Suprapubic skin (tissue), 4 donors: ENCODE results near the gene CACNA1E. TPM values are rescaled to one million over a fixed set of nuclear protein-coding genes. Genes with fewer than 3 reads are reported as not detected.

Source experiments
- DNase-seq, 2 donors: peaks; one replicate each; pipeline ENCODE4 v3.0.0-alpha.2; 2019; ENCODE audit warnings: low spot score in 2 of 2
- H3K27ac ChIP-seq: fragments of 200-600 bp; sonication (generic); one replicate; pipeline ENCODE4 v1.5.1; 2019
- H3K27me3 ChIP-seq: fragments of 200-600 bp; sonication (generic); one replicate; pipeline ENCODE4 v1.5.1; 2019
- H3K36me3 ChIP-seq: fragments of 200-600 bp; sonication (generic); one replicate; pipeline ENCODE4 v1.5.1; 2019
- H3K4me1 ChIP-seq: fragments of 200-600 bp; sonication (generic); one replicate; pipeline ENCODE4 v1.5.1; 2019
- H3K4me3 ChIP-seq: fragments of 200-600 bp; sonication (generic); one replicate; pipeline ENCODE4 v1.5.1; 2019; ENCODE audit warnings: mild to moderate bottlenecking
- H3K9me3 ChIP-seq: fragments of 200-600 bp; sonication (generic); one replicate; pipeline ENCODE4 v1.5.1; 2019
- EP300 ChIP-seq: sonication (generic); formaldehyde crosslinking; IDR thresholded peaks from one replicate; pipeline ENCODE4 v1.6.1; 2017; ENCODE audit warnings: antibody characterized with exemption
- POLR2A ChIP-seq, 2 donors: fragments of 450-650 bp; IDR thresholded peaks; one replicate each; pipeline ENCODE4 v1.6.1; 2017; ENCODE audit warnings: antibody characterized with exemption in 2 of 2, mild to moderate bottlenecking in 2 of 2, moderate library complexity in 2 of 2
- POLR2AphosphoS5 ChIP-seq, 3 donors: sonication (generic); formaldehyde crosslinking; IDR thresholded peaks; one replicate each; pipeline ENCODE4 v1.6.1; 2017; ENCODE audit warnings: antibody characterized with exemption in 3 of 3
- WGBS: methylation state at CpG from one replicate; pipeline ENCODE4 v1.1.5; 2018; 5-methylcytosine and 5-hydroxymethylcytosine counted together
- total RNA-seq, 4 donors: library from RNA; depleted of rRNA; stranded (reverse); fragments of >200 nt; gene quantifications; one replicate each; pipeline ENCODE4 v1.1.0, GENCODE V29; 2016
- TF ChIP-seq, protein P1 (sequence below), 2 donors: fragments of 200-600 bp in 1 of 2; fragments of 450-650 bp in 1 of 2; sonication (generic) in 1 of 2; IDR thresholded peaks; one replicate each; pipeline ENCODE4 v1.5.1; 2016 to 2019; ENCODE audit warnings: antibody characterized with exemption in 2 of 2, mild to moderate bottlenecking in 1 of 2, moderate library complexity in 1 of 2

Gene CACNA1E
- total RNA-seq, 4 donors from 2014 or later = not detected

DNA sequence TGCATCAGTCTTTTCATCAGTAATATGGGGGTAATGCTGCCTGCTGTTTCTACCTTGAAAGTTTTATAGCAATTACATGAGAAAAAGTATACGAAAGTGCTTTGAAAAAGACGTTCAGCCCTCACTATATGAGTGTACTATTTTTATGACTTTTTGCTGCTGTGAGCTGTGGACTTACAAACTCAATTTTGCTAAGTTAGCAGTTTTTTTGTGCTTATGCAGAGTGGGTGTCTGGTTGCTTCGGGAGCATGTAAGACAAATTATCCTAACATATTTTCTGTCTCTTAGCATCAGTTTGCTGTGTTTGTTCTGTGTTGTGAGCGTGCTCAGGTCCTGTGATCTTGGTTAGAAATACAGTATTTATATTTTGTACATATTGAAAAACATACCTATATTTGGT is 109.7 kb downstream of the CACNA1E start:
- Histone ChIP-seq H3K27me3 (no peaks in the 10 kb centered on the region), H3K4me3 (no peak overlapping the region), H3K4me1 (no peaks in the 10 kb centered on the region), H3K27ac (no peak overlapping the region), H3K36me3 (no peaks in the 10 kb centered on the region), H3K9me3 (no peaks in the 10 kb centered on the region)
- 75% methylated on average over 4 of the region's 4 CpGs for WGBS
- no peak for TF ChIP-seq POLR2AphosphoS5 (IDR thresholded peaks at IDR 0.05)
- no peak for TF ChIP-seq POLR2A (IDR thresholded peaks at IDR 0.05)
- TF ChIP-seq EP300 = no peak
- TF ChIP-seq, protein P1, sequence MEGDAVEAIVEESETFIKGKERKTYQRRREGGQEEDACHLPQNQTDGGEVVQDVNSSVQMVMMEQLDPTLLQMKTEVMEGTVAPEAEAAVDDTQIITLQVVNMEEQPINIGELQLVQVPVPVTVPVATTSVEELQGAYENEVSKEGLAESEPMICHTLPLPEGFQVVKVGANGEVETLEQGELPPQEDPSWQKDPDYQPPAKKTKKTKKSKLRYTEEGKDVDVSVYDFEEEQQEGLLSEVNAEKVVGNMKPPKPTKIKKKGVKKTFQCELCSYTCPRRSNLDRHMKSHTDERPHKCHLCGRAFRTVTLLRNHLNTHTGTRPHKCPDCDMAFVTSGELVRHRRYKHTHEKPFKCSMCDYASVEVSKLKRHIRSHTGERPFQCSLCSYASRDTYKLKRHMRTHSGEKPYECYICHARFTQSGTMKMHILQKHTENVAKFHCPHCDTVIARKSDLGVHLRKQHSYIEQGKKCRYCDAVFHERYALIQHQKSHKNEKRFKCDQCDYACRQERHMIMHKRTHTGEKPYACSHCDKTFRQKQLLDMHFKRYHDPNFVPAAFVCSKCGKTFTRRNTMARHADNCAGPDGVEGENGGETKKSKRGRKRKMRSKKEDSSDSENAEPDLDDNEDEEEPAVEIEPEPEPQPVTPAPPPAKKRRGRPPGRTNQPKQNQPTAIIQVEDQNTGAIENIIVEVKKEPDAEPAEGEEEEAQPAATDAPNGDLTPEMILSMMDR (IDR thresholded peaks at IDR 0.05) = no peak
- DNase-seq = no peak

DNA sequence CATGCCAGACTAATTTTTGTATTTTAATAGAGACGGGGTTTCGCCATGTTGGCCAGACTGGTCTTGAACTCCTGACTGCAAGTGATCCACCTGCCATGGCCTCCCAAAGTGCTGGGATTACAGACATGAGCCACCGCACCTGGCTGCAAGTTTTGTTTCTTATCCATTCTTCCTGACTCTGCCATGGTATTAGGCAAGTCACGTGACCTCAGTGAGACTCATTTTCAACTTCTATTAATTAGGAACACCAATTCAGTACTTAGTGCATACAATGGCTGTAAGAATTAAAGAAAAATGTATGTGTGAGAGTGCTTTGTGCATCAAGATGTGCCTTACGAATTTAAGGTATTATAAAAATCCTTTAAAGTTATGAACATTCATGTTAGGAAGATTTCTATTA is 111.2 kb downstream of the CACNA1E start:
- Histone ChIP-seq H3K36me3 (no peaks in the 10 kb centered on the region), H3K27me3 (no peaks in the 10 kb centered on the region), H3K4me1 (no peaks in the 10 kb centered on the region), H3K4me3 (no peak overlapping the region), H3K27ac (no peak overlapping the region), H3K9me3 (no peaks in the 10 kb centered on the region)
- TF ChIP-seq EP300 = no peak
- no peak for TF ChIP-seq POLR2A (IDR thresholded peaks at IDR 0.05)
- no peak for DNase-seq
- WGBS = 86% methylated on average over 5 of the region's 5 CpGs

DNA sequence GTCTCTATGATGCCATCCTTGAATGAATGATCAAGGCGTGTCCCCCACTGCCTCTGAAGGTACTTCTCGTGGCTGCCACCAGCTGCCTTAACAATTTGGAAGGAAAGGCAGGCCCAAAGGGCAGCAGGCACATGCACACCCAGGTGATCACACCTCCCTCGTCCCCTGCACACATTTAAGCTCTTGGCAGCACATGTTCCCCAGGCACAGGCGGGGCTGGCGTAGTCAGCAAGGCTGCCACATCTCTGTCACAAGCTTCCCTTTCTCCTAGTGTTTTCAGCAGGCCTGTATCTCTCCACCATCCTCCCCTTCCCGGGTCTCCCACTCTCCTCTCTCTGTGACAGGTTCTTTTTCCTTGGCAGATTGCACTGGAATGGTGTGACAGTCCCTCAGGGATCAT is 111.9 kb downstream of the CACNA1E start:
- 79% methylated on average over 6 of the region's 6 CpGs for WGBS
- TF ChIP-seq POLR2AphosphoS5 (IDR thresholded peaks at IDR 0.05) (no peak), EP300 (no peak), POLR2A (IDR thresholded peaks at IDR 0.05) (no peak)
- TF ChIP-seq, protein P1 (IDR thresholded peaks at IDR 0.05) = no peak

DNA sequence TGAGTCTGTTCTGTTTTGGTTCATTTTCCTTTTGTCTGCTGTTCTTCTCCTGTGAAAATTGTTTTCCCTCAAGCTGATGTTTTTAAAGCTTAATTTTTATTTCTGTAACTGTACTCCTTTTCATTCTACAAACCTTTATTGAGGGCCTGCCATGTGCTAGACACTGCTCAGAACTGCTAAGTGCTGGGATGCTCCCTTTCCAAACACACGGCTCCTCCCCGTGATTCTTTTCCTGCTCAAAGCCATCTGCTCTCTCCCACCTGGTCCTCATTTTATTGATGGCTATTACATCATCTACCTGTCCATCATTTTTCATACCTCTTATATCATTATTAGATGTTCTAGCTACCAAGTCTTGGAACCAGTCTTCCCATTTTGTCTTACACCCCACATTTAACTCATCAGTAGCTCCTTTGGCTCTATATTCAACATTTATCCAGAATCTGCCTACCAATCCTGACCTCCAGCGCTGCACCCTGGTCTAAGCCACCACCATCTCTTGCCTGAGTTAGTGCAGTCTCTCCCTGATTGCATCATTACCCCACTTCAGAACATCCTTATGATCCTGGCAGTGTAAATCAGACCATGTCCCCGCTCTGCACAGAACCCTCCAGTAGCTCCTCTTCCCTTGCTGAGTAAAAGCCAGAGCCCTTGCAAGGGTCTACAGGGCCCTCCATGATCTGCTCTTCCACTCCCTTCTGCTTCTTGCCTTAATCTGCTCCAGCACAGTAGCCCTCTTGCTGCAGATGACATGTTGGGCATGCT is 118.1 kb downstream of the CACNA1E start:
- Histone ChIP-seq H3K4me3 (no peak overlapping the region), H3K27ac (no peak overlapping the region), H3K9me3 (no peaks in the 10 kb centered on the region), H3K4me1 (no peaks in the 10 kb centered on the region), H3K36me3 (no peaks in the 10 kb centered on the region), H3K27me3 (no peaks in the 10 kb centered on the region)
- no peak for TF ChIP-seq POLR2A (IDR thresholded peaks at IDR 0.05)
- TF ChIP-seq, protein P1 (IDR thresholded peaks at IDR 0.05) = no peak
- no peak for DNase-seq
- WGBS = 84% methylated on average over 4 of the region's 4 CpGs

More for the DNA sequence above, 111.9 kb downstream of the CACNA1E start:
- no peaks in the 10 kb centered on the region for H3K9me3 ChIP-seq
- no peaks in the 10 kb centered on the region for H3K4me1 ChIP-seq
- no peak overlapping the region for H3K27ac ChIP-seq
- H3K4me3 ChIP-seq = no peak overlapping the region
- no peaks in the 10 kb centered on the region for H3K27me3 ChIP-seq
- H3K36me3 ChIP-seq = no peaks in the 10 kb centered on the region
- no peak for DNase-seq

GRCh38 chr1:181603735-181604410 is 120.6 kb downstream of the CACNA1E start:
- 91% methylated on average over 3 of the region's 10 CpGs for WGBS
- no peak for TF ChIP-seq POLR2A (IDR thresholded peaks at IDR 0.05)
- no peak for TF ChIP-seq POLR2AphosphoS5 (IDR thresholded peaks at IDR 0.05)
- TF ChIP-seq, protein P1 (IDR thresholded peaks at IDR 0.05) = no peak
- TF ChIP-seq EP300 = no peak
- Histone ChIP-seq H3K9me3 (no peaks in the 10 kb centered on the region), H3K36me3 (no peaks in the 10 kb centered on the region), H3K27me3 (peaks cover 2% of the 10 kb centered on the region), H3K4me3 (no peak overlapping the region), H3K4me1 (no peaks in the 10 kb centered on the region), H3K27ac (no peak overlapping the region)
- DNase-seq = no peak
